Measurements from ENCODE around the gene OSTF1. TPM values are rescaled to one million over a fixed set of nuclear protein-coding genes. Genes with fewer than 3 reads are reported as not detected.

Gene OSTF1
- total RNA-seq, 2 donors from 2014 or later, result 85.2 to 95.1 TPM

DNA sequence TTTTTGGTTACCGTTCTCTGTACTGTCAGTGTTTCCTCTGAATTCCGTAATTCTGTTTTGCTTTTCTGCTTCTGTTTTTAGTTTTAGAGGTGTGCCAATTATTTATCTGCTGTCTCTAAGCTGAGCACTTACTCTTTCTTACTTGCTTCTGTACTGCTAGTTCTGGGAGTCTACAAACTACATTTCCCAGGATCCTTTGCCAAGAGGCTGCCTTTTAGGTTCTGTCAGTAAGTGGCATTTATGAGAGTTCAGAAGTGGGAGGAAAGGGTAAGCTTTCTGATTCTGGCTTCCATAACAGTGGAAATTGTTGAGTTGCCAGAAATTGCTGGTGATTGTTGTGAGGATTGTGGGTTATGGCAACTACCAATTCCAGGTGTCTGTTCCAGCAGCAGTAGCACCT lies 102.4 kb downstream of the OSTF1 start:
- Mint-ChIP-seq H3K36me3 (ENCODE audit: low read depth) (peaks cover 3% of the 10 kb centered on the region), H3K27ac (no peak overlapping the region), H3K27me3 (no peaks in the 10 kb centered on the region), H3K4me3 (peak overlapping the region; percentile 49), H3K4me1 (peaks cover 17% of the 10 kb centered on the region)
- ATAC-seq (no peak), DNase-seq (no peak)
- no peaks in the 10 kb centered on the region for H3K9me3 ChIP-seq (ENCODE audit: control insufficient read depth, low read length, poor library complexity, severe bottlenecking)

Other genes with a start within 250 kb of the OSTF1 start
- under 1 TPM; 0.10 to 0.26 TPM for gene TRPM6, start 200.6 kb upstream of the OSTF1 start, total RNA-seq
- gene C9orf40, start 135.6 kb upstream of the OSTF1 start, total RNA-seq, result 1 to 10 TPM; 1.9 to 2.5 TPM
- 10 to 100 TPM; 16.2 to 16.9 TPM for gene CARNMT1, start 60.2 kb upstream of the OSTF1 start, total RNA-seq
- gene NMRK1, start 359 bp upstream of the OSTF1 start, total RNA-seq, result 10 to 100 TPM; 56.7 to 70.0 TPM

Data from T-helper 17 cell (primary cell).